ENCODE results near the gene MAP3K12.

MAP3K12 gene

DNA sequence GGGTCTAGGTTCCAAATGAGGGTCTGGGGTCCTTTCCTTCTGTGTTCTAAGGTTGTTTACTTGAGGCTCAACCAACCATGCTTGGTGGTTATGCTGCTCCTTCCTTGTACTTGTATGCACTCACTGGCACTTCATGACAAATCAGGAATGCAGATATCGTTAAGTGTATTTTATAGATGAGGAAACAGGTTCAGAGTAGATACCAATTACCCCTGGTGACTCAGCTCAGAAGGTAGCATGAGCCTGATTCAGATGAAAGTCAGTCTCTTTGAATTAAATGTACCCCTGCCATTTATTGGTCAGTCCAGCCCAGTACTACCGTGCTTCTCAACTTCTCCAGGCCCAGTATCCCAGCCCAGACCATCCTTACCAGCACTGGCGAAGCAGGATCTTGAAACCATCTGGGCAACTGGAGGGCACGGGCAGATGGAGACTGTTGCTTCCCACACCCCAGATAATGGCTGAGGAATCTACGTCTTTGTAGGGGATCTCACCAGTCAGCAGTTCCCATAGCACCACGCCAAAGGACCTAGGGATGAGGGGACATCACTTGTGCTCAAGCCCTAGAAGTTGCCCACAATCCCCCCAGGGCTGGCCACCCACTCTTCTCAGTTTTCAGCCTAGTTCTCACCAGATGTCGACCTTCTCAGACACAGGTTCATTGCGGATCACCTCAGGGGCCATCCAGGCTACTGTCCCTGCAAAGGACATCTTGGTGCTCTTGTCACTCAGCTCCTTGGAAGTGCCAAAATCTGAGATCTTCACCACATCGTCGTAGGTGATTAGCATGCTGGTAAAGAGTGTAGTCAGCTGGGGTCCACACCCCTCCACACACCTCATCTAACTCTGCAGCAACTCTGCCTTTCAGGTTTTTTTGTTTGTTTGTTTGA lies 14.3 kb downstream of the MAP3K12 start:
- peaks cover 7% of the 10 kb centered on the region; the same call in 1 of the 2 replicates for H3K79me2 ChIP-seq (ENCODE audit: insufficient read depth, low read depth)
- no peak overlapping the region for H2AFZ ChIP-seq (ENCODE audit: low read depth)
- H3K36me3 ChIP-seq (ENCODE audit: insufficient read depth), result peaks cover 22% of the 10 kb centered on the region; the same call in 1 of the 2 replicates
- H4K20me1 ChIP-seq (ENCODE audit: insufficient read depth), result peaks cover 6% of the 10 kb centered on the region
- peak overlapping the region; percentile 1; the same call in 1 of the 2 replicates for H3K27ac ChIP-seq
- no peak overlapping the region for H3K4me2 ChIP-seq
- no peaks in the 10 kb centered on the region for H3K27me3 ChIP-seq (ENCODE audit: insufficient read depth, low read depth)
- TF ChIP-seq, protein P1, sequence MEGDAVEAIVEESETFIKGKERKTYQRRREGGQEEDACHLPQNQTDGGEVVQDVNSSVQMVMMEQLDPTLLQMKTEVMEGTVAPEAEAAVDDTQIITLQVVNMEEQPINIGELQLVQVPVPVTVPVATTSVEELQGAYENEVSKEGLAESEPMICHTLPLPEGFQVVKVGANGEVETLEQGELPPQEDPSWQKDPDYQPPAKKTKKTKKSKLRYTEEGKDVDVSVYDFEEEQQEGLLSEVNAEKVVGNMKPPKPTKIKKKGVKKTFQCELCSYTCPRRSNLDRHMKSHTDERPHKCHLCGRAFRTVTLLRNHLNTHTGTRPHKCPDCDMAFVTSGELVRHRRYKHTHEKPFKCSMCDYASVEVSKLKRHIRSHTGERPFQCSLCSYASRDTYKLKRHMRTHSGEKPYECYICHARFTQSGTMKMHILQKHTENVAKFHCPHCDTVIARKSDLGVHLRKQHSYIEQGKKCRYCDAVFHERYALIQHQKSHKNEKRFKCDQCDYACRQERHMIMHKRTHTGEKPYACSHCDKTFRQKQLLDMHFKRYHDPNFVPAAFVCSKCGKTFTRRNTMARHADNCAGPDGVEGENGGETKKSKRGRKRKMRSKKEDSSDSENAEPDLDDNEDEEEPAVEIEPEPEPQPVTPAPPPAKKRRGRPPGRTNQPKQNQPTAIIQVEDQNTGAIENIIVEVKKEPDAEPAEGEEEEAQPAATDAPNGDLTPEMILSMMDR (conservative IDR thresholded peaks at IDR 0.05; ENCODE audit: low read depth, low read length), result no peak
- peaks cover 34% of the 10 kb centered on the region for H3K4me1 ChIP-seq (ENCODE audit: low read depth, poor library complexity, severe bottlenecking)
- H3K9ac ChIP-seq, result no peak overlapping the region
- no peak overlapping the region for H3K4me3 ChIP-seq (IDR thresholded peaks at IDR 0.05; ENCODE audit: insufficient read depth, low read depth, low read length)

DNA sequence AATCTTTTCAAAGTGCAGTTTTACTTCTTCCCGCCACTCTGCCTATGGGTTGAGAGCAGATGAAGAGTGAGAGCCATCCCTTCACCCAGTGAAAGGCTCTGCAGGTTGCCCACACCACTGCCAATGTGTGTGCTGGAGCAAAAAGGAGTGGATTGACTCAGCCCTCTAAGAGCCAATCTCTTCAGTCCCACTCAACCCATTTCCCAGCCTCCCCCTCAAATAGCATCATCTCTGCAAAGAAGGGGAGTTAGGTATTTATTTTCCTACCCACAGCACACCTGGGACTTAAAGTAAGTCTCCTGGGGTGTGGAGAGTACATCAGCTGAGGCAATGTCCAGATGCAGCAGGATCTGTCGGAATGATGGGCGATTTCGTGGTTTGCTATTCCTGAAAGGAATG lies 15.3 kb downstream of the MAP3K12 start:
- no peak overlapping the region for H2AFZ ChIP-seq (ENCODE audit: low read depth)
- no peak overlapping the region for H3K9ac ChIP-seq
- no peaks in the 10 kb centered on the region for H3K27me3 ChIP-seq (ENCODE audit: insufficient read depth, low read depth)
- H4K20me1 ChIP-seq (ENCODE audit: insufficient read depth), result peaks cover 11% of the 10 kb centered on the region
- peaks cover 31% of the 10 kb centered on the region; the same call in 1 of the 2 replicates for H3K36me3 ChIP-seq (ENCODE audit: insufficient read depth)
- no peak overlapping the region for H3K4me3 ChIP-seq (IDR thresholded peaks at IDR 0.05; ENCODE audit: insufficient read depth, low read depth, low read length)
- peaks cover 17% of the 10 kb centered on the region for H3K79me2 ChIP-seq (ENCODE audit: insufficient read depth, low read depth)
- no peak overlapping the region; the same call in 1 of the 2 replicates for H3K27ac ChIP-seq
- H3K4me2 ChIP-seq, result no peak overlapping the region
- H3K4me1 ChIP-seq (ENCODE audit: low read depth, poor library complexity, severe bottlenecking), result peaks cover 43% of the 10 kb centered on the region
- TF ChIP-seq, protein P1 (conservative IDR thresholded peaks at IDR 0.05; ENCODE audit: low read depth, low read length), result no peak

DNA sequence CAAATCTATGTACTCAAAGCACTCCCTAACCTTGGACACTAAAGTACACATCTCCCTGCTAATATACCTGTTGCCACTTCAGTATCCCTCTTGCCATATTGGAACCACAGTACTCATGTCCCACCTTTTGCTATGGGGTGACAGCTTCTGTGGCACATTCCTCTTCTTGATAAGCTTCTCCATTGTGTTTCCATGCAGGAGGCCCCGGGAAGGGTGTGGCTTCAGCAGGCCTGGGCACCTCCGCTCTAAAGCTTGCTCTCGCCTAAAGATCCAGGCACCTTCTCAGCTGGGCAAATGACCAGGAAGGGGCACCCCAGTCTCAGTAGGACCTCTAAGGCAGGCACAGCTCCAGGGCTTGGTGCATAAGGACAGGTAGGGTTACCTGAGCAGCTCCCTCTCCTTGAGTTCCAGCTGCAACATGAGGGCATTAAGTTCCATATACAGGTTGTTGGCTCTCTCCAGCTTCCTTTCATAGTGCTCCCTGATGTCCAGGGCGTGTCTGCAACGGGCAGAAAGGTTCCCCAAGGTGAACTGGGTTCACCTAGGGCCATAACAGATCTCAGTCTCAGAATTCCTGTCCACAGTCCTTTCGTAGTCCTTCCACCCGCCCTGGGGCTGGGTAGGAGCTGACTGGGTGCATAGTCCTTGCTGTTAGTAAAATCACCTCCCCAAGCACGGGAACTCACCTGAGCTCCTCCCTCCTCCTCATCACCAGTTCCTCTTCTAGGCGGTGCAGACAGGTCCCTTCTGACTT lies 15.9 kb downstream of the MAP3K12 start:
- Histone ChIP-seq H3K4me1 (ENCODE audit: low read depth, poor library complexity, severe bottlenecking) (peaks cover 46% of the 10 kb centered on the region), H3K27ac (peak overlapping the region; percentile 2; the same call in 1 of the 2 replicates), H2AFZ (ENCODE audit: low read depth) (no peak overlapping the region), H4K20me1 (ENCODE audit: insufficient read depth) (peaks cover 17% of the 10 kb centered on the region), H3K4me3 (IDR thresholded peaks at IDR 0.05; ENCODE audit: insufficient read depth, low read depth, low read length) (no peak overlapping the region), H3K4me2 (no peak overlapping the region), H3K79me2 (ENCODE audit: insufficient read depth, low read depth) (peaks cover 23% of the 10 kb centered on the region), H3K36me3 (ENCODE audit: insufficient read depth) (peaks cover 37% of the 10 kb centered on the region; the same call in 1 of the 2 replicates), H3K9ac (no peak overlapping the region), H3K27me3 (ENCODE audit: insufficient read depth, low read depth) (no peaks in the 10 kb centered on the region)
- TF ChIP-seq, protein P1 (conservative IDR thresholded peaks at IDR 0.05; ENCODE audit: low read depth, low read length), result no peak

DNA sequence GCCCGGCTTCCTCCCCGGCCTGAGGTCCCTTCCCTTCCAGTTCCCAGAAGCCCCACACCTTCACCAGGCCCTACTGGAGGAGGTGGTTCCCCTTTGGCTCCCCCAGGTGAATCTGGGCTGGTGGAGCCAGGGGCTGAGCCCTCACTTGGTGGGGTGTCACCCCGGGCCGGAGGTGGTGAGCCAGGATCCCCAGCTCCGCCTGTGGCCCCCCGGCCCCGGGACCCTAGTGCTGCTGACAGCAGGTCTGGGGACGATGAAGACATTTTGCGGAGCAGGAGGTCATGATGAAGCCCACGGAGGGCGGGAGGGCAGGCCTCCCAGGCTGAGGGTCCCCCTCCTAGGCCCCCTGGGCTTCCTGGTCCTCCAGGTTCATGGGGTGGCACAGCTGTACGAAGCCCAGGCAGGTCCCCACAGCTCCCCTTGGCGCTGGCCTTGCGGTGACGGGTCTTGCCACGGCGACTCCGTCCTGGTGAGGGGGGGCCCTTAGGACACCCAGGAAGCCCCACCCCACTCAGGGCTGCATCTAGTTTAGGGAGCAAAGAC lies 16.6 kb downstream of the MAP3K12 start:
- Histone ChIP-seq H2AFZ (ENCODE audit: low read depth) (no peak overlapping the region), H3K27me3 (ENCODE audit: insufficient read depth, low read depth) (no peaks in the 10 kb centered on the region), H3K9ac (no peak overlapping the region), H3K4me3 (IDR thresholded peaks at IDR 0.05; ENCODE audit: insufficient read depth, low read depth, low read length) (no peak overlapping the region), H3K79me2 (ENCODE audit: insufficient read depth, low read depth) (peaks cover 30% of the 10 kb centered on the region), H3K4me1 (ENCODE audit: low read depth, poor library complexity, severe bottlenecking) (peaks cover 46% of the 10 kb centered on the region), H3K4me2 (no peak overlapping the region), H3K27ac (no peak overlapping the region; the same call in 1 of the 2 replicates), H4K20me1 (ENCODE audit: insufficient read depth) (peaks cover 23% of the 10 kb centered on the region), H3K36me3 (ENCODE audit: insufficient read depth) (peaks cover 44% of the 10 kb centered on the region)
- TF ChIP-seq, protein P1 (conservative IDR thresholded peaks at IDR 0.05; ENCODE audit: low read depth, low read length), result no peak

Measured in KMS-11 (cell line).